ENCODE results near the gene DMC1. TPM values are rescaled to one million over a fixed set of nuclear protein-coding genes. Genes with fewer than 3 reads are reported as not detected.
"Not testable (repeated sequence)": the region's sequence is repeated elsewhere in the genome, so short reads cannot be mapped to it uniquely, and the experiment has no call there.

Gene DMC1
- polyA plus RNA-seq, 12 donors = 3.5 to 9.0 (median 4.9) TPM; not detected in 1

GRCh38 chr22:38474003-38474607, 95.9 kb downstream of the DMC1 start:
- no peak for DNase-seq

DNA sequence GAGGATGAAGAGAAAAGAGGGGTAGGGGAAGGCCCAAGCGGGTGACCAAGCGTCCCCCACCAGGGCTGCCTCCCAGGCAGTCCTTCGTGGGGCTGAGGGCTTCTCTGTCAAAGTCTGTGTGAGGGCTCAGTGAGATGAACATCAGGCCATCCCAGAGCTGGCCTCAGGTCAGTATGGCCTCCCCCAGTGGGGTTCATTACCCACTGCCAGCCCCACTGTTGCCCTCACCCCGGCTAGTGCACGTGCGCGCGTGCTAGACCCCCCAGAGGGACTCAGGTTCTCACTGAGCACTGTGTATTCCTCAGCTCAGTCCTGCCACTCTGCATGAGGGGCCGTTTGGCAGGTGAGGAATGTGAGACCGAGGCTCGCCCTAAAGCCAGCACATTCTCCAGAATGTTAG, 98.7 kb downstream of the DMC1 start:
- DNase-seq = no peak

DNA sequence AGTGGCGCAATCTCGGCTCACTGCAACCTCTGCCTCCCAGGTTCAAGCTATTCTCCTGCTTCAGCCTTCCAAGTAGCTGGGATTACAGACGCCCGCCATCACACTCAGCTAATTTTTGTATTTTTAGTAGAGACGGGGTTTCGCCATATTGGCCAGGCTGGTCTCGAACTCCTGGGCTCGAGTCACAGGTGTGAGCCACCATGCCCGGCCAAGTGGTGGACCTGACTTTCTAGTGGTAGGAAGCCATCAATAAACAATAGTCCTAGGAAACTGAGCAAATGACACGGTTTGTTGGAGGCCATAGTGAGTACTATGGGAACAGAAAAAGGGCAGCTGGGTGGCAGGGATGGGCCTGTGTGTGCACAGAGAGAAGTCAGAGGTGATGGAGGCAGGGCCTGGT, 99.8 kb downstream of the DMC1 start:
- DNase-seq = not testable (repeated sequence)

DNA sequence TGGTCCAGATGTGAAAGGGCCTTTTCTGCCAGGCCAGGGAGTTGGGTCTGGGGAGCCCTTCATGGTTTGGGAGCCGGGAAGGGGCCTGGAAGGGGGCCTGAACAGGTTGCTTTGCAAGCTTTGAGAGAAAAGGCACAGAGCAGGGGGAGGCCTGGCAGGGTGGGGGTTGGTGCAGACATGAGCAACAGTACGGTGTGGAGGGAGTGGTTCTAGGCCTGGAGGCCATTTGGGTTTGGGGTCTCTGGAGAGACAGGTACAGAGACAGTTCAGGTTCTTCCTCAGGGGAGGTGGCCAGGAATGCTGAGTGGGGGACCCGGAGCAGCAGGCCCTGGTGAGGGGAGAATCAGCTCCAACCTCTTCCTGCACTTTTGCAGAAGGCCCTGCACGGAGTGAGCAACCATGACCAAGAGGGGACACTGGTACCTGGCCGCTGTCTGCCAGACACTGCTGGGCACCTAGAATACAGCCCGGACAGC, 100.6 kb downstream of the DMC1 start:
- no peak for DNase-seq

Other genes with a start within 250 kb of the DMC1 start
- under 1 TPM in 9 of 12 donors, not detected in 3; 0.14 to 0.37 (median 0.20) TPM for gene KCNJ4, start 115.0 kb downstream of the DMC1 start, polyA plus RNA-seq (ENCODE audit: insufficient read length in 12 of 12)
- gene KDELR3, start 102.1 kb downstream of the DMC1 start, polyA plus RNA-seq (ENCODE audit: insufficient read length in 12 of 12) = 10 to 100 TPM in 11 of 12 donors, not detected in 1; 22.9 to 55.8 (median 33.7) TPM
- gene DDX17, start 63.9 kb downstream of the DMC1 start, polyA plus RNA-seq (ENCODE audit: insufficient read length in 12 of 12) = 1,000 to 10,000 TPM in 1 of 12 donors, 100 to 1,000 TPM in 11; 264 to 1,711 (median 369) TPM
- 1 to 10 TPM in 6 of 12 donors, under 1 TPM in 4, not detected in 2; 0.73 to 2.2 (median 1.2) TPM for gene FAM227A, start 86.2 kb upstream of the DMC1 start, polyA plus RNA-seq (ENCODE audit: insufficient read length in 12 of 12)
- 10 to 100 TPM in 11 of 12 donors, not detected in 1; 28.3 to 41.5 (median 33.2) TPM for gene CBY1, start 86.5 kb upstream of the DMC1 start, polyA plus RNA-seq (ENCODE audit: insufficient read length in 12 of 12)
- 10 to 100 TPM in 11 of 12 donors, not detected in 1; 63.9 to 88.3 (median 83.5) TPM for gene TOMM22, start 111.8 kb upstream of the DMC1 start, polyA plus RNA-seq (ENCODE audit: insufficient read length in 12 of 12)
- gene JOSD1, start 130.8 kb upstream of the DMC1 start, polyA plus RNA-seq (ENCODE audit: insufficient read length in 12 of 12) = 10 to 100 TPM in 11 of 12 donors, not detected in 1; 31.4 to 79.1 (median 37.2) TPM
- gene GTPBP1, start 135.8 kb upstream of the DMC1 start, polyA plus RNA-seq (ENCODE audit: insufficient read length in 12 of 12) = 10 to 100 TPM in 11 of 12 donors, not detected in 1; 26.1 to 46.2 (median 35.0) TPM
- 10 to 100 TPM in 11 of 12 donors, not detected in 1; 39.3 to 85.0 (median 47.5) TPM for gene SUN2, start 185.8 kb upstream of the DMC1 start, polyA plus RNA-seq (ENCODE audit: insufficient read length in 12 of 12)
- gene DNAL4, start 224.0 kb upstream of the DMC1 start, polyA plus RNA-seq (ENCODE audit: insufficient read length in 12 of 12) = 10 to 100 TPM in 9 of 12 donors, 1 to 10 TPM in 2, not detected in 1; 9.0 to 33.7 (median 12.0) TPM